LHCN-M2 (cell line): Measurements from ENCODE around the gene TEX26. TPM values are rescaled to one million over a fixed set of nuclear protein-coding genes. Genes with fewer than 3 reads are reported as not detected.
A peak's percentile ranks its signal among the peaks of the same experiment; 100 is the strongest.

Experiments
- DNase-seq: peaks from one replicate; pipeline ENCODE4 v3.0.0-alpha.2; 2012; ENCODE audit warnings: low read depth
- total RNA-seq: library from RNA; depleted of rRNA; stranded (reverse); fragments of >200 nt; gene quantifications from 2 replicates; pipeline ENCODE4 v1.2.3, GENCODE V29; 2014

Gene TEX26
- total RNA-seq, 1 experiment from 2014 or later = not detected

GRCh38 chr13:30918662-30919405 lies 13.6 kb upstream of the TEX26 start:
- peak; percentile 52 for DNase-seq

GRCh38 chr13:30920162-30920909 lies 12.1 kb upstream of the TEX26 start:
- no peak for DNase-seq

- DNase-seq = no peak
Observed at GRCh38 chr13:30923418-30923817, 9.0 kb upstream of the TEX26 start.

GRCh38 chr13:30924721-30925120 lies 7.7 kb upstream of the TEX26 start:
- no peak for DNase-seq

DNA sequence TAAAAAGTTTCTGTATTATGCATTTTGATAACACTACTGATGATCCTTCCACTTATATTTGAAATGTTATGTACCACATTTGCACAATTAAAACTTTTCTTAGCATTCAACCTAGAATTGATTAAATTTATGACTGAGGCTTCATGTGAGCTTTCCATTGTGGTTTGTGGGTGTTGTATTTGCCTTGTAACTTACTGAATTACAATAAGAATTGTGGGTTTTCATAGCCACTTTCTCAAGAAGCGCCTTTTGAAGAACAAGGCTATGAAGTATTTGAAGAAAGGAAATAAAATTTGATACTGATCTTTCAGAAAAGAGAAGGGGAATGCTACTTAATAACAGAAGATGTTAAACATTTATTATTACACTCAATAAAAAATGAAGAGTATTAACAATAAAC lies 7.0 kb upstream of the TEX26 start:
- no peak for DNase-seq

GRCh38 chr13:30926781-30927180 lies 5.7 kb upstream of the TEX26 start:
- DNase-seq = no peak

GRCh38 chr13:30927188-30927587 lies 5.3 kb upstream of the TEX26 start:
- DNase-seq = peak; percentile 53

GRCh38 chr13:30927595-30927994 lies 4.9 kb upstream of the TEX26 start:
- no peak for DNase-seq

- DNase-seq = no peak
Observed at GRCh38 chr13:30928978-30929377, 3.5 kb upstream of the TEX26 start.

DNA sequence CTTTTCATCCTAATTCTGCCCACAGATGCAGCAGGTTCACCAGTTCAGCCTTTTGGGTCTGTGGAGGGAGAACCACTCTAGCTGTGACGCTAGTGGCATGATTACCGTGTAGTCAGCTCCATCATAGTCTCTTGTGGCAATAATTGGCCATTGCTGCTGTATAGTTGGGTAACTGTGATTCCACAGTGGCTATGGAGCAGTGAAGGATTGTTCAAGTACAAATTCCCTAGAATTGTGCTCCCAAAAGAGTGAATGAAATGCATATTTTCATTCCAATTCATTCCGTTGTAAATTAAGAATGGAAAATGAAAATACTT lies 856 bp downstream of the TEX26 start:
- DNase-seq = no peak

DNA sequence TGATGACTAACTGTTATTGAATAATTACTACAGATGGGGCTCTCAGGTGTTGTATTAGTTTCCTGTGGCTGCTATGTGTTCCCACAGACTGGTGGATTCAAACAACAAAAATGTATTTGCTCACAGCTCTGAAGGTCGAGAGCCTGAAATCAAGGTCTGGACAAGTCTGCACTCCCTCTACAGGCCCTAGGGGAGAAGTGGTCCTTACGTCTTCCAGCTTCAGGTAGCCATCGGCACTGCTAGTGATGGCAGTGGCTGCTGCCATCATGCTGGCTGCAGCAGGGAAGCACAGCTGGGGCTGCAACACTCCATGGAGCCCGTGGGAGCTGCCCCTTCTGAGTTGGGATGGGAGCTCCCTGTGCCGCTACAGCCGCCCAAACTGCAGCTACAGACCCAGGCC lies 1.9 kb downstream of the TEX26 start:
- no peak for DNase-seq

DNA sequence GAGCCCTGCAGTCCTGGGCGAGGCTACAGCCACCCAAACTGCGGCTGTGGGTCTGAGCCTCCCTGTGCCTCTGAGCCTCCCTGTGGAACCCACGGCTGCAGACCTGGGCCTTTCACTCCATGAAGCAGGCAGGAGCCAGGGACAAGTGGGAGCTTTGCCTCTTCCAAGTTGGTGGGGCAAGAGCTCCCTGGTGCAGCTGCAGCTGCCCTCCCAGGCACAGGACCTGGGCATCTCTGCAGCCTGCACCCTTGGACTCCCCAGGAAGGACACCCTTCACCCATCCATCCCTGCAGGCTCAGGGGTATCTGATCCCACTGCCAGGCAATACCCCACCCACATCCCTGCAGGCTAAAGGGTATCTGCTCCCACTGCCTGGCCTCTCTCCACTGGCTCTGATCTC lies 2.3 kb downstream of the TEX26 start:
- DNase-seq = no peak

- DNase-seq = no peak
Observed at GRCh38 chr13:30936971-30937370, 4.5 kb downstream of the TEX26 start.

DNA sequence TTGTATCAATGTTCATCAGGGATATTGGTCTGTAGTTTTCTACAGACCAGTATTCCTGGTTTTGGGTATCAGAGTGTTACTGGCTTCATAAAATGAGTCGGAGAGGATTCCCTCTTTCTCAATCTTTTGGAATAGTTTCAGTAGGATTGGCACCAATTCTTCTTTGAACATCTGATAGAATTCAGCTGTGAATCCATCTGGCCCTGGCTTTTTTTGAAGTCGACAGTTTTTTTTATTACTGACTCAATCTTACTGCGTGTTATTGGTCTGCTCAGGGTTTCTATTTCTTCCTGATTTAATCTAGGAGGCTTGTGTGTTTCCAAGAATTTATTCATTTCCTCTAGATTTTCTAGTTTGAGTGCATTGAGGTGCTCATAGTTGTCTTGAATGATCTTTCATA lies 11.4 kb downstream of the TEX26 start:
- no peak for DNase-seq

DNA sequence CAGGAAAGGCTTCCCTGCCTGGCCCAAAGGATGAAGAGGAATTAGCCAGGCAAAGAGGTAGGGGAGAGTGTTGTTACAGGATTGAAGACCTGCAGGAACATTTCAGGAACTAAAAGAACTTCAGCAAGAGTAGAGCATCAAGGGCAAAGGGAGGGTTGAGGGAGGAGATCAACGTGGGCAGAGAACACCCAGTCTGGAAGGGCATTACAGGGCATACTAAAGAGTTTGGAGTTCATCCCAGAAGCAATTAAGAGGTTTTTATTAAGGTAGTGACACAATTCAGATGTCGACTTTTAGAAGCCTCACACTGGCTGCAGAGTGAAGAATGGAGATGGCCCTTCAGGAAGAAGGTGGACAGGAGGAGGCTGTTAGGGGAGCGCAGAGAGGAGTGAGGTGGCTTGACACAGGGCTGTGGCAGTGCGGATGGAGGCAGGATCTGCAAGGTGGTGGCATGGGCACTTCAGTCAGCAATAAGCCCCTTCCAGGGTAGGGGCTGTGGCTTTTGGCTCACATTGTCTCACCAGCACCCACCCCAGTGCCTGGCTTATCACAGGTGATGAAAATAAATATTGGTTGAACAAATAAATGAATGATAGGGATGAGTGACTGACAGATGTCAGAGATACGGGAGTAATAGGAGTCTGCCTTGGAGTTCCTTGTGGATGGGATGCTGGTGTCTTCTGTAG lies 24.9 kb downstream of the TEX26 start:
- DNase-seq = no peak

DNA sequence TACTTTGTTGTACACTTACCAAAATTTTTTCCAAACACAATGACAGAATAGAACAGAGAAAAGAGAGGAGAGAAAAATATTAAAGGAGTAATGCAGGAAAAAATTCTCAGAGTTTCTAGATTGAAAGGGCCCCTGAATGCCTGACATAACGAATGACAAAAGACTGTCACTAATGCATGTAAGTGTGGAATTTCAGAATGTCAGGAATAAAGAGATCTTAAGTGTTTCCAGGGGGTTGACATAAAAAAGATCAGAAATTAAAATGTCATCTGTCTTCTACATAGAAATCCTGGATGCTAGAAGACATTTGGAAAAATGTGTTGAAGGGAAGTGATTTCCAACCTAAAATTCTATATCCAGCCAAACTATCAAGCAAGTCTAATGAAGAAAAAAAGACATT lies 27.2 kb downstream of the TEX26 start:
- no peak for DNase-seq

DNA sequence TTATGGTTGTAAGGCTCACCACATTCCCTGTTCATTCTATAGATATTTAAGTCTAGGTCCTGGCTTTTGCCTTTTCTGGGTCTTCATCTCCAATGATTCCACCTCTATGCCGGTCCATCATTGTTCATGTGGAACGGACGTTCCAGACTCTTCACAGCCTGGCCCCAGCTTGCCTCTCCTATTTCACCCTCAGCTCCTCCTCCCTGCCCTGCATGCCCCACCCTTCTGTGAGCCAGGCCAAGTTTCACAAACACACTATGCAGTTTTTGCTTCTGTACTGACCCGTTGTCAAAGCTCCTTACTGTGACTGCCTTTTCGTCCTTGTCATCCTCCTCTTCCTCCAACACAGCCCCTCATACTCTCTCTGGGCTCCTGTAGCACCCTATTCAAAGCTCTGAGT lies 31.3 kb downstream of the TEX26 start:
- peak; percentile 19 for DNase-seq

- DNase-seq = peak; percentile 17
Observed at GRCh38 chr13:30965380-30965779, 32.9 kb downstream of the TEX26 start.

- DNase-seq = no peak
Observed at GRCh38 chr13:30966101-30966500, 33.6 kb downstream of the TEX26 start.

GRCh38 chr13:30968846-30969245 lies 36.4 kb downstream of the TEX26 start:
- DNase-seq = peak; percentile 29

GRCh38 chr13:30971575-30971974 lies 39.1 kb downstream of the TEX26 start:
- peak; percentile 26 for DNase-seq

GRCh38 chr13:30972888-30973377 lies 40.5 kb downstream of the TEX26 start:
- DNase-seq = no peak

DNA sequence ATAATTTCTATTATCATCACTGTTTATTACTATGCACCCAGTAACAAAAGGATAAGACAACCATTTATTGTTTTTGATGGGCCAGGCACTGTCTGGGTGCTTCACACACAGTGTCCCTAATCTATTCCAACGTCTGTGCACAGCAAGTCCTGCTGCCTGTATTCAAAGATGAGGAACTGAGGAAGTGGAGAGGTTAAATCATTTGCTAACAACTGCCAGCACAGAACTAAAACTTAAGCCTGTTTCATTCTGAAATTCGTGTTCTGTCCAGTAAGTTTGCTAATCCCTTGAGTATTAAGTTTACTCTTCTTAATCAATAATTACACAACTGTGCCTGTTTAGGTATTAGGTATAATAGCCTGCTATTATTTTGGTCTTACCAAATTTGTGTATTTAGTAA lies 41.9 kb downstream of the TEX26 start:
- no peak for DNase-seq
